ENCODE data around the gene NT5C3A. TPM values are rescaled to one million over a fixed set of nuclear protein-coding genes. Genes with fewer than 3 reads are reported as not detected.

NT5C3A gene
- total RNA-seq, 4 donors from 2014 or later = 30.6 to 44.6 (median 38.9) TPM

Other genes starting within 250 kb of the NT5C3A start
- gene KBTBD2, start 171.0 kb downstream of the NT5C3A start, total RNA-seq = 10 to 100 TPM; 24.3 to 38.9 (median 35.5) TPM
- gene FKBP9, start 105.3 kb downstream of the NT5C3A start, total RNA-seq = 100 to 1,000 TPM in 3 of 4 donors, 10 to 100 TPM in 1; 81.8 to 164 (median 130) TPM
- 10 to 100 TPM in 1 of 4 donors, 1 to 10 TPM in 3; 5.2 to 16.1 (median 7.3) TPM for gene RP9, start 46.6 kb upstream of the NT5C3A start, total RNA-seq
- gene BBS9, start 66.8 kb upstream of the NT5C3A start, total RNA-seq = 10 to 100 TPM; 10.1 to 25.1 (median 11.2) TPM